Keratinocyte (primary cell): ENCODE measurements around the gene PTGDS. TPM values are rescaled to one million over a fixed set of nuclear protein-coding genes. Genes with fewer than 3 reads are reported as not detected.

Source experiments
- DNase-seq: peaks from one replicate; pipeline ENCODE4 v3.0.0-alpha.2; 2011; ENCODE audit warnings: low read depth, missing footprints, low spot score
- FAIRE-seq: peaks from 2 replicates; lab custom pipeline; 2011; peaks lifted over from hg19 to GRCh38; lab: Jason Lieb, UNC
- H2AFZ ChIP-seq: 2 replicates; pipeline ENCODE4 v1.6.0; 2012; ENCODE audit warnings: low read length, control low read depth, inconsistent platforms; ENCODE audit not compliant: control insufficient read depth
- H3K27ac ChIP-seq: 2 replicates; pipeline ENCODE4 v1.5.1; 2011; ENCODE audit warnings: low read length; ENCODE audit not compliant: control insufficient read depth, insufficient read depth
- H3K27me3 ChIP-seq: 3 replicates; pipeline ENCODE4 v1.6.0; 2011; ENCODE audit warnings: low read length; ENCODE audit not compliant: control insufficient read depth, insufficient read depth; ENCODE audit errors: extremely low read depth
- H3K36me3 ChIP-seq, 2 experiments: 2 replicates in 1 of 2; 3 replicates in 1 of 2; pipeline ENCODE4 v1.5.1; 2011; ENCODE audit warnings: low read length in 2 of 2, mild to moderate bottlenecking in 1 of 2; ENCODE audit not compliant: control insufficient read depth in 2 of 2, insufficient read depth in 2 of 2; ENCODE audit errors: extremely low read depth in 1 of 2
- H3K4me1 ChIP-seq: 3 replicates; pipeline ENCODE4 v1.5.1; 2011; ENCODE audit warnings: low read length; ENCODE audit not compliant: control insufficient read depth, insufficient read depth; ENCODE audit errors: extremely low read depth
- H3K4me2 ChIP-seq: 3 replicates; pipeline ENCODE4 v1.6.0; 2011; ENCODE audit warnings: low read depth, low read length; ENCODE audit not compliant: control insufficient read depth, insufficient read depth; ENCODE audit errors: extremely low read depth
- H3K4me3 ChIP-seq, 3 experiments: fragments of 200-600 bp in 1 of 3; sonication (generic) in 1 of 3; 2 replicates in 2 of 3; 3 replicates in 1 of 3; pipeline ENCODE4 v1.5.1; 2011 to 2016; ENCODE audit warnings: low read length in 3 of 3, mild to moderate bottlenecking in 3 of 3, control low read depth in 2 of 3, inconsistent platforms in 1 of 3, low read depth in 1 of 3, mixed read lengths in 1 of 3, mixed run types in 1 of 3, moderate library complexity in 1 of 3; ENCODE audit not compliant: control insufficient read depth in 2 of 3, insufficient read depth in 2 of 3; ENCODE audit errors: extremely low read depth in 1 of 3
- H3K79me2 ChIP-seq: 2 replicates; pipeline ENCODE4 v1.6.0; 2012; ENCODE audit warnings: low read length; ENCODE audit not compliant: control insufficient read depth, insufficient read depth
- H3K9ac ChIP-seq: 3 replicates; pipeline ENCODE4 v1.6.0; 2011; ENCODE audit warnings: low read length; ENCODE audit not compliant: control insufficient read depth, insufficient read depth; ENCODE audit errors: extremely low read depth
- H3K9me1 ChIP-seq: 3 replicates; pipeline ENCODE4 v1.6.0; 2011; ENCODE audit warnings: low read length; ENCODE audit not compliant: control insufficient read depth, insufficient read depth; ENCODE audit errors: extremely low read depth
- H3K9me3 ChIP-seq: 2 replicates; pipeline ENCODE4 v1.5.1; 2012; ENCODE audit warnings: low read depth, low read length; ENCODE audit not compliant: control insufficient read depth
- H4K20me1 ChIP-seq: 3 replicates; pipeline ENCODE4 v1.6.0; 2011; ENCODE audit warnings: low read length; ENCODE audit not compliant: control insufficient read depth, insufficient read depth; ENCODE audit errors: extremely low read depth
- CTCF ChIP-seq, 3 experiments: IDR thresholded peaks in 1 of 3; conservative IDR thresholded peaks in 1 of 3; optimal IDR thresholded peaks in 1 of 3; 2 replicates in 2 of 3; 3 replicates in 1 of 3; pipeline versions ENCODE3 to v1.5.1; 2011; ENCODE audit warnings: low read length in 3 of 3, mild to moderate bottlenecking in 3 of 3, moderate library complexity in 2 of 3, control low read depth in 1 of 3, inconsistent platforms in 1 of 3; ENCODE audit not compliant: insufficient read depth in 2 of 3; ENCODE audit errors: extremely low read depth in 1 of 3
- EZH2 ChIP-seq: IDR thresholded peaks from one replicate; pipeline ENCODE4 v1.6.1; 2012; ENCODE audit warnings: inconsistent platforms, mild to moderate bottlenecking, low read length, moderate library complexity
- dilution Hi-C: fragments of 300-500 bp; cut with MboI; formaldehyde crosslinking; loops from one replicate; pipeline ENCODE4 v1.7.0; 2020; ENCODE audit warnings: low sequenced_read_pairs; ENCODE audit not compliant: extremely low pct_ligation_motif_present
- polyA plus RNA-seq, 5 experiments: library from polyadenylated mRNA; depleted of rRNA in 3 of 5; stranded (reverse) in 3 of 5; stranded (forward) in 1 of 5; unstranded in 1 of 5; fragments of >200 nt; gene quantifications; 1 replicate in 1 of 5; 2 replicates in 3 of 5; 3 replicates in 1 of 5; pipeline versions ENCODE4 v1.2.1 to v1.2.3, GENCODE V29; 2011 to 2012; ENCODE audit warnings: missing spikeins in 2 of 5, low read depth in 1 of 5, low replicate concordance in 1 of 5

PTGDS gene
- polyA plus RNA-seq, 1 donor (not counting 4 experiments of a cell fraction or from before 2014, with no cell fraction given): not detected

DNA sequence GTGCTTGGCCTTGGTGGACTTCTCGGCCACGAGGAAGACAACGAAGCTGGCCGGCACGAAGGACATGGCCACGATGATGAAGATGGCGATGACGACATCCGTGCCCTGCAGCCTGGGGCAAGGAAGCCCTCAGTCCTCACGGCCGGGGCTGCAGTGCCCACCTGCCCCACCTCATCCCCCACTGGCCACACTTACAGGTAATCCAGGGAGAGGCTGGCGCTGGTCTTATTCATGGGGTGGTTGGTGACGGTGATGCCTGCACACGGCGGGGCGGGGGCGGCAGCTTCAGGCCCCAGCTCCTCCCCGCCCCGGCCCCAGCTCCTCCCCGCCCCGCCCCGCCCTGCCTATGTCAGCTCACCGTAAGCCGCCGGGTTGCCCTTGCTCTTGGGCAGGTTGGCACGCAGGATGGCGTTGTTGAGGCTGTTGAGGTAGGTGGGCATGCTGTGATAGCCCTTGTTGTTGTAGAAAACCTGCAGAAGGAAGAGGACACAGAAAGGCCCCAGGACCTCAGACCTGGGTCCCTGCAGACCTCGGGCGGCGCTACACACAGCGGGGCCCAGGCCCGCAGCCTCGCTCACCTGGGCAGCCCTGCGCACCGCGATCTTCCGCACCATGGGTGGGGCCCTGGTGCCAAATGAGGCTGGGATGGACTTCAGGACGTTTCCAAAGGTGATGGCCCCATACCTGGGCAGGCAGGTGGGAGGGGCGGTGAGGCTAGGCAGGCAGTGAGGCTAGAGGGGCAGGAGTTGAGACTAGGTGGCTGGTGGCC is 34.8 kb downstream of the PTGDS start:
- DNase-seq: no peak
- Histone ChIP-seq H3K79me2 (no peaks in the 10 kb centered on the region), H3K9ac (no peak overlapping the region), H2AFZ (no peak overlapping the region), H4K20me1 (no peaks in the 10 kb centered on the region), H3K36me3 (no peaks in the 10 kb centered on the region), H3K27ac (no peak overlapping the region), H3K4me1 (no peaks in the 10 kb centered on the region), H3K9me3 (no peaks in the 10 kb centered on the region), H3K9me1 (no peaks in the 10 kb centered on the region), H3K4me3 (no peak overlapping the region), H3K4me2 (no peak overlapping the region), H3K27me3 (no peaks in the 10 kb centered on the region)
- dilution Hi-C loops: no loop called here
- TF ChIP-seq EZH2 (no peak), CTCF (optimal IDR thresholded peaks at IDR 0.05 in 1 of 3, IDR thresholded peaks at IDR 0.05 in 1 of 3, conservative IDR thresholded peaks at IDR 0.05 in 1 of 3; ENCODE audit: extremely low read depth in 1 of 3, insufficient read depth in 2 of 3, low read length in 3 of 3) (no peak)
- FAIRE-seq: no peak

DNA sequence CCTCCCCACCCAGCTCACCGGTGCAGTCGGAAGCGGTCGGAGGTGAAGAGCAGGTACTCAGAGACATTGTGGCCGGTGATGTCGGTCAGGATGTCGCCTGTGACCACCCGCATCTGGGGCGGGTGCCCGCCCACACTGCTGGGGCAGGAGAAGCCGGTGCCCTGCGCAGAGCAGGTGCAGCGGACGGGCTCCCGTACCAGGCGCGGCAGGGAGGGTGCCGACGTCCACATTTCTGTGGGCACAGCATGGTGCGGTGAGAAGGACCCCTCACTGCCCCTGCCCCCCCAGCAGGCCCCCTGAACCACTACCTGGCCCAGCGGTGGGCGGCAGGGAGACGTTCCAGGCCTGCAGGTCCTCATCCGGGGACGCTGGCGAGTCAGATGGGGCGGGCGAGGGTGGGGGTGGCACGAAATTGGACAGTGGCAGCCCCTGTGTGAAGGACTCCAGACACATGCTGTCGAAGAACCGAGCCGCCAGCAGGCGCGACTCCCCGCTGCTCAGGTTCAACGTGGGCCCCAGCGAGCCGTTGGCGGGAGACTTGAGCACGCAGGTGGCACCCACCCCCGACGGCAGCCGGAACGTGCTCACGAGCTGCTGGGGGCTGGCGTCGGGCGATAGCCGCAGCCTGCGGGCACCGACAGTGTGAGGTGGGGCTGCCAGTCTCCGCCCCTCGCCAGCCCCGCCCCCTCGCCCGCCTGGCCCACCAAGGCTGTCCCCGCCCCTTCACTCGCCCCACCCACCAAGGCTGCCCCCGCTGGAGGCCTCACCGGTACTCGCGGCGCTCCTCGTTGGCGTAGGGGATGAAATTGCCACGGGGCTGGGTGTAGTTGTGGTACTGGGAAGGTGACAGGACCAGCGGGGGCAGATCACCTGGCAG is 35.6 kb downstream of the PTGDS start:
- dilution Hi-C loops: no loop called here
- no peak overlapping the region for H2AFZ ChIP-seq
- no peaks in the 10 kb centered on the region for H4K20me1 ChIP-seq
- H3K9me1 ChIP-seq: no peaks in the 10 kb centered on the region
- H3K36me3 ChIP-seq: no peaks in the 10 kb centered on the region
- no peak overlapping the region for H3K4me3 ChIP-seq
- H3K27me3 ChIP-seq: no peaks in the 10 kb centered on the region
- H3K9ac ChIP-seq: no peak overlapping the region
- H3K79me2 ChIP-seq: no peaks in the 10 kb centered on the region
- H3K4me2 ChIP-seq: no peak overlapping the region
- no peaks in the 10 kb centered on the region for H3K4me1 ChIP-seq
- H3K9me3 ChIP-seq: no peaks in the 10 kb centered on the region
- TF ChIP-seq EZH2 (no peak), CTCF (optimal IDR thresholded peaks at IDR 0.05 in 1 of 3, IDR thresholded peaks at IDR 0.05 in 1 of 3, conservative IDR thresholded peaks at IDR 0.05 in 1 of 3; ENCODE audit: extremely low read depth in 1 of 3, insufficient read depth in 2 of 3, low read length in 3 of 3) (no peak)
- no peak overlapping the region for H3K27ac ChIP-seq
- no peak for DNase-seq
- FAIRE-seq: no peak
